GM12878 (cell line): Measurements from ENCODE around the gene LIN54. TPM values are rescaled to one million over a fixed set of nuclear protein-coding genes. Genes with fewer than 3 reads are reported as not detected.
A peak's percentile ranks its signal among the peaks of the same experiment; 100 is the strongest.
"Not testable (repeated sequence)": the region's sequence is repeated elsewhere in the genome, so short reads cannot be mapped to it uniquely, and the experiment has no call there.

ENCODE experiments used
- ATAC-seq: fragments of 200-7000 bp; cut with Tn5 transposase; 3 replicates; pipeline ENCODE4 v1.9.1; 2020; ENCODE audit warnings: mild to moderate bottlenecking, moderate library complexity
- BruUV-seq: library from RNA; stranded (reverse); fragments of 400-500 nt; replicated peaks from 2 replicates; lab custom pipeline; 2021; lab: Mats Ljungman, UMichigan
- CTCF ChIA-PET: fragments of 300-600 bp; sonication (Branson Sonifier 250); formaldehyde crosslinking; extraction: SDS; loops from one replicate; lab custom pipeline; 2021; ENCODE audit warnings: inconsistent platforms; lab: Yijun Ruan, JAX
- POLR2A ChIA-PET: fragments of 350-600 bp; formaldehyde crosslinking; extraction: SDS; loops from one replicate; lab custom pipeline; 2021; ENCODE audit warnings: inconsistent platforms; lab: Charles Lee
- RAD21 ChIA-PET: fragments of 300-600 bp; sonication (Branson Sonifier 250); formaldehyde crosslinking; loops from one replicate; lab custom pipeline; 2023; ENCODE audit warnings: antibody characterized with exemption; ENCODE audit not compliant: unreplicated experiment; lab: Charles Lee
- SMC1A ChIA-PET: fragments of 300-600 bp; sonication (Branson Sonifier 250); formaldehyde crosslinking; loops from one replicate; lab custom pipeline; 2023; ENCODE audit not compliant: unreplicated experiment, uncharacterized antibody; lab: Charles Lee
- DNase-seq: peaks from one replicate; pipeline ENCODE4 v3.0.0-alpha.2; 2011; ENCODE audit warnings: low read depth, low spot score
- FAIRE-seq: peaks from 3 replicates; lab custom pipeline; 2011; peaks lifted over from hg19 to GRCh38; lab: Jason Lieb, UNC
- H2AFZ ChIP-seq: 2 replicates; pipeline ENCODE4 v1.6.0; 2011; ENCODE audit warnings: low read depth, low read length, control low read depth; ENCODE audit not compliant: control insufficient read depth
- H3K27ac ChIP-seq: 2 replicates; pipeline ENCODE4 v1.5.1; 2011; ENCODE audit warnings: control low read depth; ENCODE audit not compliant: control insufficient read depth, insufficient read depth
- H3K27me3 ChIP-seq, 2 experiments: replicated peaks in 1 of 2; 2 replicates each; pipeline versions ENCODE4 v1.6.0 to v1.6.1; 2011; ENCODE audit warnings: low read length in 1 of 2; ENCODE audit not compliant: control insufficient read depth in 2 of 2, insufficient read depth in 2 of 2
- H3K36me3 ChIP-seq, 2 experiments: 2 replicates each; pipeline ENCODE4 v1.5.1; 2011; ENCODE audit warnings: low read length in 1 of 2; ENCODE audit not compliant: control insufficient read depth in 2 of 2, insufficient read depth in 2 of 2
- H3K4me1 ChIP-seq: 2 replicates; pipeline ENCODE4 v1.6.1; 2011; ENCODE audit warnings: mild to moderate bottlenecking, low read length, moderate library complexity, mixed read lengths; ENCODE audit not compliant: control insufficient read depth, insufficient read depth
- H3K4me2 ChIP-seq: 2 replicates; pipeline ENCODE4 v1.6.0; 2011; ENCODE audit warnings: control low read depth; ENCODE audit not compliant: control insufficient read depth, insufficient read depth
- H3K4me3 ChIP-seq: fragments of 200-600 bp; sonication (generic); 2 replicates; pipeline ENCODE4 v1.5.1; 2016
- H3K79me2 ChIP-seq: 2 replicates; pipeline ENCODE4 v1.6.0; 2011; ENCODE audit warnings: low read length; ENCODE audit not compliant: control insufficient read depth, insufficient read depth
- H3K9ac ChIP-seq: 2 replicates; pipeline ENCODE4 v1.8.0; 2011; ENCODE audit warnings: low read length, control low read depth, mixed read lengths; ENCODE audit not compliant: control insufficient read depth, insufficient read depth
- H3K9me3 ChIP-seq: replicated peaks from 3 replicates; pipeline ENCODE4 v1.5.1; 2011; ENCODE audit warnings: mild to moderate bottlenecking, low read length; ENCODE audit not compliant: control insufficient read depth, insufficient read depth
- H4K20me1 ChIP-seq: 2 replicates; pipeline ENCODE4 v1.6.0; 2011; ENCODE audit not compliant: control insufficient read depth, insufficient read depth
- IKZF1 ChIP-seq: fragments of 450-650 bp; conservative IDR thresholded peaks from 2 replicates; pipeline ENCODE4 v1.6.1; 2017; ENCODE audit warnings: antibody characterized with exemption, mild to moderate bottlenecking
- KDM1A ChIP-seq: fragments of 200-600 bp; sonication (generic); IDR thresholded peaks from 2 replicates; pipeline ENCODE4 v1.6.1; 2016; ENCODE audit warnings: borderline replicate concordance
- PML ChIP-seq: IDR thresholded peaks from 2 replicates; pipeline ENCODE4 v1.6.1; 2012; ENCODE audit warnings: low read length, inconsistent platforms
- POU2F2 ChIP-seq: IDR thresholded peaks from 3 replicates; pipeline ENCODE4 v1.6.1; 2011; ENCODE audit warnings: low read depth, mild to moderate bottlenecking, low read length, borderline replicate concordance
- WGBS: methylation state at CpG from one replicate; pipeline ENCODE4 v1.1.6; 2016; ENCODE audit warnings: low lambda C conversion rate; ENCODE audit not compliant: insufficient replicate concordance, insufficient coverage; ENCODE audit errors: missing lambda C conversion rate; 5-methylcytosine and 5-hydroxymethylcytosine counted together
- in situ Hi-C: fragments of 300-500 bp; cut with MboI; formaldehyde crosslinking; loops from 9 replicates; pipeline ENCODE4 v1.14.3; 2018; ENCODE audit warnings: mixed read lengths
- intact Hi-C: fragments of 100-400 bp; cut with micrococcal nuclease; formaldehyde crosslinking; loops from one replicate; pipeline ENCODE4 v1.14.2; 2022; ENCODE audit not compliant: unreplicated experiment
- polyA plus RNA-seq, 11 experiments: library from polyadenylated mRNA; depleted of rRNA in 4 of 11; unstranded in 6 of 11; stranded (reverse) in 5 of 11; fragments of >200 nt; fragmentation: Nextera tagmentation in 4 of 11; fragmentation: Illumina TruSeq in 1 of 11; extraction: Ambion mirVana in 4 of 11; extraction: Trizol in 1 of 11; gene quantifications; 1 replicate in 1 of 11; 2 replicates in 10 of 11; pipeline versions ENCODE4 v1.2.1 to v1.2.3, GENCODE V29; 2011 to 2016; ENCODE audit warnings: inconsistent platforms in 2 of 11, missing spikeins in 2 of 11, low read depth in 1 of 11
- total RNA-seq, 4 experiments: library from RNA; depleted of rRNA in 3 of 4; stranded (reverse); fragments of >200 nt in 3 of 4; fragmentation: Illumina TruSeq in 1 of 4; extraction: Trizol in 1 of 4; gene quantifications; 2 replicates each; pipeline versions ENCODE4 v1.2.1 to v1.2.3, GENCODE V29; 2013 to 2021
- TF ChIP-seq, protein P1 (sequence below): fragments of 450-650 bp; IDR thresholded peaks from 2 replicates; pipeline ENCODE4 v1.6.1; 2018; ENCODE audit warnings: mild to moderate bottlenecking, low read depth, moderate library complexity; ENCODE audit not compliant: partially characterized antibody

The LIN54 gene
- total and polyA plus RNA-seq, 10 of the 15 experiments (the other 5 are each of a cell fraction or from before 2014, with no cell fraction given), result 1.5 to 20.4 (median 12.2) TPM

DNA sequence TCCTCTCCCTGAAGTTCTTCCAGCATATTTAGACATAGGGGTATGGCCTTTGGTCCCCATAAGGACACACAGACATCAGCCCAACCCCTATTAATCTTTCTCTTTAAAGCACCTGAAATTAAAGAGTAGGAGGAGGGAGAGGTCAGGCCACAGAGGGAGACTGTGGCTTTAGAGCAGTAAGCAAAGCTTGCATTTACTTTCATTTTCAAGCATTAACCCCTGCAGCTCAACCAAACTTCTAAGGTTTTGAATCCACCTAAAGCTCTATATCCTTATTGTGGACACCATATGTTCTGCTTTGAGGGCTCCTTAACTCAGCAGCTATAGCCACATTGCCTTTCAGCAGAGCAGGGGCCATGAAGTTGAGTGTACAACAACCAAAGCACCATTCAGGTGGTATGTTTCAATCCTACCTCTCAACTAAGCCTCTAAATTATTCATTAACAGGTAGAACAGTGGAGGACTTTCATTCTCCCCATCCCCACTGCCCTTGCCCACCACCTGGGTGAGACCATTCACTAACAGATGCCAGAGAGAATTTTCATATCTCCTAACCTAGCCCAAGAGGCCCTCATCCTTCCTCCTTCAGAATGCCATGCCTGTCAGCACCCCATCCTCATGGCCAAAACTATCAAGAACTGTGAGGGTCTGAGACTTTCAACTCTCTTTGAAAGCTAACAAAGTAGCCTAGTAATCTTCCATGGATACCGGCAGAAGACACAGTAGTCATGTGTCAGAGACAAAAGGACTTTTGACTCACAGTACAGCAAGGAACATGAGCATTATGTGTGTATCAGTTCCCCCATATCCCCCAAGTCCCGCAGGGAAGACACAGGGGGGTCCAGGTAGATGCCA, 20.8 kb downstream of the LIN54 start (continued):
- TF ChIP-seq, protein P1, sequence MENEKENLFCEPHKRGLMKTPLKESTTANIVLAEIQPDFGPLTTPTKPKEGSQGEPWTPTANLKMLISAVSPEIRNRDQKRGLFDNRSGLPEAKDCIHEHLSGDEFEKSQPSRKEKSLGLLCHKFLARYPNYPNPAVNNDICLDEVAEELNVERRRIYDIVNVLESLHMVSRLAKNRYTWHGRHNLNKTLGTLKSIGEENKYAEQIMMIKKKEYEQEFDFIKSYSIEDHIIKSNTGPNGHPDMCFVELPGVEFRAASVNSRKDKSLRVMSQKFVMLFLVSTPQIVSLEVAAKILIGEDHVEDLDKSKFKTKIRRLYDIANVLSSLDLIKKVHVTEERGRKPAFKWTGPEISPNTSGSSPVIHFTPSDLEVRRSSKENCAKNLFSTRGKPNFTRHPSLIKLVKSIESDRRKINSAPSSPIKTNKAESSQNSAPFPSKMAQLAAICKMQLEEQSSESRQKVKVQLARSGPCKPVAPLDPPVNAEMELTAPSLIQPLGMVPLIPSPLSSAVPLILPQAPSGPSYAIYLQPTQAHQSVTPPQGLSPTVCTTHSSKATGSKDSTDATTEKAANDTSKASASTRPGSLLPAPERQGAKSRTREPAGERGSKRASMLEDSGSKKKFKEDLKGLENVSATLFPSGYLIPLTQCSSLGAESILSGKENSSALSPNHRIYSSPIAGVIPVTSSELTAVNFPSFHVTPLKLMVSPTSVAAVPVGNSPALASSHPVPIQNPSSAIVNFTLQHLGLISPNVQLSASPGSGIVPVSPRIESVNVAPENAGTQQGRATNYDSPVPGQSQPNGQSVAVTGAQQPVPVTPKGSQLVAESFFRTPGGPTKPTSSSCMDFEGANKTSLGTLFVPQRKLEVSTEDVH, result no peak
- TF ChIP-seq IKZF1, result 0 out of 2 replicates have a peak, but pooled peaks have one; percentile 21
- TF ChIP-seq, all 136 proteins: peak for 14

DNA sequence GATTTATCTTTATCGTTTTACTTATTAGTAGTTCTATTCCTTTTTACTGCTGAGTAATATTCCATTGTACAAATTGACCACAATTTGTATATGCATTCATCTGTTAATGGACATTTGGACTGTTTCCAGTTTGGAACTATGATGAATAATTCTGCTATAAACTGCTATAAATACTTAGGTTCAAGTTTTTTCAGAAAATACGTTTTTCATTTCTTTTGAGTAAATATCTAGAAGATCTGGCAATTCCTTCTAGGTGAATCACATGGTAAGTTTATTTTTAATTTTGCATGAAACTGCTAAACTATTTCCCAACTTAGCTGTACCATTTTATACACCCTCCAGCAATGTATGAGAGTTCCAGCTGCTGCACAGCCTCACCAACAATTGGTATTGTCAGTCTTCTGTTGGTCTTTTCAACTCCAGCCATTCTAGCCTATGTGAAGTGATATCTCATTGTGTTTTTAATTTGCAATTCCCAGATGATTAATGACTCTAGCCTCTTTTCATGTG, 22.2 kb downstream of the LIN54 start:
- Histone ChIP-seq H2AFZ (no peak overlapping the region), H4K20me1 (no peaks in the 10 kb centered on the region), H3K9ac (no peak overlapping the region), H3K27ac (no peak overlapping the region), H3K27me3 (no peaks in the 10 kb centered on the region), H3K4me1 (peaks cover 5% of the 10 kb centered on the region; the same call in 1 of the 2 replicates), H3K79me2 (peaks cover 25% of the 10 kb centered on the region), H3K36me3 (peaks cover 2 to 5% of the 10 kb centered on the region in 2 experiments), H3K9me3 (no peaks in the 10 kb centered on the region), H3K4me2 (no peak overlapping the region), H3K4me3 (no peak overlapping the region)
- no peak for TF ChIP-seq POU2F2
- TF ChIP-seq PML, result no peak
- no peak for TF ChIP-seq KDM1A
- in situ Hi-C loops, result no loop called here
- WGBS, result 100% methylated on average over 2 of the region's 2 CpGs
- POLR2A ChIA-PET, result no interaction called here
- CTCF ChIA-PET, result no interaction called here
- DNase-seq, result no peak
- intact Hi-C loops, result loop anchor here (2.0 kb wide), 1 partner anchor 22 kb away; the partner anchor contains the start of gene LIN54
- SMC1A ChIA-PET, result interaction anchor here (0.9 to 3.3 kb wide), 2 partner anchors 11 to 293 kb away, joined by 3 to 10 read pairs; no protein-coding TSS in a partner anchor
- FAIRE-seq, result no peak
- BruUV-seq, result no TSS peak
- ATAC-seq, result no peak
- RAD21 ChIA-PET, result no interaction called here

DNA sequence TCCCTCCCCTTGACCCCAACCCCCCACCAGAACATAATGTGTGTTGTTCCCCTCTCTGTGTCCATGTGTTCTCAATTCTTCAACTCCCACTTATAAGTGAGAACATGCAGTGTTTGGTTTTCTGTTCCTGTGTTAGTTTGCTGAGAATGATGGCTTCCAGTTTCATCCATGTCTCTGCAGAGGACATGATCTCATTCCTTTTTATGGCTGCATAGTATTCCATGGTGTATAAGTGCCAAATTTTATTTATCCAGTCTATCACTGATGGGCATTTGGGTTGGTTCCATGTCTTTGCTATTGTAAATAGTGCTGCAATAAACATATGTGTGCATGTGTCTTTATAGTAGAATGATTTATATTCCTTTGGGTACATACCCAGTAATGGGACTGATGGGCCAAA, 23.1 kb downstream of the LIN54 start:
- CTCF ChIA-PET, RAD21 ChIA-PET, FAIRE-seq: not testable (repeated sequence)

More for the DNA sequence above, 23.1 kb downstream of the LIN54 start:
- in situ Hi-C loops, H3K4me2 ChIP-seq, ATAC-seq, H3K4me1 ChIP-seq, DNase-seq, H3K9me3 ChIP-seq, H4K20me1 ChIP-seq, H3K36me3 ChIP-seq, H3K27ac ChIP-seq, H3K4me3 ChIP-seq, intact Hi-C loops, H3K27me3 ChIP-seq, BruUV-seq, H3K9ac ChIP-seq, H2AFZ ChIP-seq: not testable (repeated sequence)
- peaks cover 25% of the 10 kb centered on the region for H3K79me2 ChIP-seq
- SMC1A ChIA-PET, result interaction anchor here (0.9 to 3.3 kb wide), 2 partner anchors 10 to 14 kb away, joined by 4 to 10 read pairs; no protein-coding TSS in a partner anchor
- POLR2A ChIA-PET, result interaction anchor here (0.5 kb wide), 1 partner anchor 21 kb away, joined by 3 read pairs; no protein-coding TSS in a partner anchor
